ENCODE results near the gene SYTL5. TPM values are rescaled to one million over a fixed set of nuclear protein-coding genes. Genes with fewer than 3 reads are reported as not detected.
A peak's percentile ranks its signal among the peaks of the same experiment; 100 is the strongest.

SYTL5 gene
- total RNA-seq, 1 experiment from 2014 or later, result 0.04 TPM

DNA sequence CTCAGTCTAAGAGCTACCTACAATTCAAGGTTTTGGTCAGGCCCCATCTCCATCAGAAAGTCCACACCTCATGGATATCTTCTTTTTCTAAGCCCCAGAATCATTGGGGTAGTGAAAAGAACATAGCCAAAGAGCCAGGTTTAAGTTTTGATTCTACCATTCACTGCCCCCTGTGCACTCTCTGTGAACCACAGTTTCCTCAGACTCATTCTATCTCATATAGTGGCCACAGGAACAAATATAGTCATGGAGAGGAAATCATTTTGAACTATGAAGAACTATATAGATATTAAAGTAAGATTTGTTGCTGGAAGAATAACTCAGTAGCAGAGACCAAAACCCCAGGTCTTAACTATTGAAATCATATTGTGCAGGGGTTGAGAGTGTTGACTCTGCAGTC lies 3.3 kb downstream of the SYTL5 start:
- H3K9me2 ChIP-seq (replicated peaks; ENCODE audit: low read length), result no peaks in the 10 kb centered on the region
- BruUV-seq (replicated peaks), result no TSS peak
- intact Hi-C loops (cut with micrococcal nuclease), result loop anchor here (2.0 kb wide), 2 partner anchors 51 to 157 kb away; no protein-coding TSS in a partner anchor
- H3F3A ChIP-seq (ENCODE audit: low read length, unreplicated experiment), result no peaks in the 10 kb centered on the region
- TF ChIP-seq EZH2phosphoT487 (IDR thresholded peaks at IDR 0.05; ENCODE audit: borderline replicate concordance, low read length) (no peak), CTCF (conservative IDR thresholded peaks at IDR 0.05; ENCODE audit: low read depth, low read length) (no peak), EZH2 (IDR thresholded peaks at IDR 0.05; ENCODE audit: low read length, unreplicated experiment) (no peak)
- DNase-seq, result no peak
- no peaks in the 10 kb centered on the region for H3K36me3 ChIP-seq (ENCODE audit: low read depth, low read length)
- H3K4me1 ChIP-seq (ENCODE audit: insufficient read depth, low read length), result peaks cover 48% of the 10 kb centered on the region
- no peak overlapping the region for H3K9ac ChIP-seq (ENCODE audit: low read length)
- no peaks in the 10 kb centered on the region for H3K9me3 ChIP-seq (ENCODE audit: low read length)
- H3K4me2 ChIP-seq (ENCODE audit: low read length), result 0 out of 2 replicates have a peak overlapping the region, but pooled peaks have one; percentile 33
- no peak overlapping the region for H3K27ac ChIP-seq (ENCODE audit: low read length)
- H3K4me3 ChIP-seq (ENCODE audit: low read length), result no peak overlapping the region
- H3K79me2 ChIP-seq (ENCODE audit: low read length), result no peaks in the 10 kb centered on the region
- ChIA-PET CTCF (no interaction called here), POLR2A (ENCODE audit: unreplicated experiment) (no interaction called here)
- no peaks in the 10 kb centered on the region for H3K27me3 ChIP-seq (ENCODE audit: low read length)
- no peak overlapping the region for H2AFZ ChIP-seq (ENCODE audit: low read length)
- ATAC-seq, result no peak
- H4K20me1 ChIP-seq (ENCODE audit: low read length), result no peaks in the 10 kb centered on the region

DNA sequence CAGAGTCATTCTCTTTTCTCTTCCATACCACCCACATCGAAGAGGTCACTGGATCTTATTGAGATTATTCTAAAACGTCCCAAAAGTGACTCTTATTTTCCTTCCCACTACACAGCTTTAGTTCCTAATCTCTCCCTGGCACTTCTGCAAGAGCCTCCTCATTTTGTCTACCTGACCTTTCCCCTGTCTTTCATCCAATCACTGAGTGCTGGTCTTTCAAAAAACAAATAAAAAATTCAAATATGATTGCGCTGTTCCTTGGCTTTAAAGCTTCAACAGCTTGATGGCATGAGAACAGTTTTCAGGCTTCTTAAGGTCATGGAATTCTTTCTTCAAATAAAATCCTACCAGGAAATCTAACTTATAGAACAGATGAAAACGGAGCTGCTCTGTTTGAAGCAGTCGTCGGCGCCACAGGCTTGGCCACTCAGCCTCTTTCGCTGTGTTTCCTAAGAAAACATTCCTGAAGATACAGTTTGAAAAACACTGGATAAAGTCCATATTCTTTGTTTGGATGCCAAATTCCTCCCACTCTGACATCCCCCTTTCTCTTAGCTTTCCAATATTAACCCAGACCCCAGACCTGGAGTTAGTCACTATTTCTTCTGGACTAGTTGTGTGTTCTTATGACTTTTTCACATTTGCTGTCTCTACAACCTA lies 12.5 kb downstream of the SYTL5 start:
- Histone ChIP-seq H3K36me3 (ENCODE audit: low read depth, low read length) (no peaks in the 10 kb centered on the region), H3K27ac (ENCODE audit: low read length) (no peak overlapping the region), H3K4me1 (ENCODE audit: insufficient read depth, low read length) (no peaks in the 10 kb centered on the region), H3F3A (ENCODE audit: low read length, unreplicated experiment) (no peaks in the 10 kb centered on the region), H3K4me2 (ENCODE audit: low read length) (no peak overlapping the region), H3K79me2 (ENCODE audit: low read length) (no peaks in the 10 kb centered on the region), H3K27me3 (ENCODE audit: low read length) (no peaks in the 10 kb centered on the region), H3K9ac (ENCODE audit: low read length) (no peak overlapping the region), H4K20me1 (ENCODE audit: low read length) (no peaks in the 10 kb centered on the region), H3K4me3 (ENCODE audit: low read length) (no peak overlapping the region), H3K9me2 (replicated peaks; ENCODE audit: low read length) (no peaks in the 10 kb centered on the region), H2AFZ (ENCODE audit: low read length) (no peak overlapping the region), H3K9me3 (ENCODE audit: low read length) (no peaks in the 10 kb centered on the region)
- no peak for ATAC-seq
- intact Hi-C loops (cut with micrococcal nuclease), result no loop called here
- no peak for DNase-seq
- ChIA-PET POLR2A (ENCODE audit: unreplicated experiment) (no interaction called here), CTCF (no interaction called here)
- TF ChIP-seq EZH2 (IDR thresholded peaks at IDR 0.05; ENCODE audit: low read length, unreplicated experiment) (no peak), CTCF (conservative IDR thresholded peaks at IDR 0.05; ENCODE audit: low read depth, low read length) (no peak), EZH2phosphoT487 (IDR thresholded peaks at IDR 0.05; ENCODE audit: borderline replicate concordance, low read length) (no peak)
- BruUV-seq (replicated peaks), result no TSS peak

- no peaks in the 10 kb centered on the region for H3K9me2 ChIP-seq (replicated peaks; ENCODE audit: low read length)
- no peak overlapping the region for H2AFZ ChIP-seq (ENCODE audit: low read length)
- H3K4me1 ChIP-seq (ENCODE audit: insufficient read depth, low read length), result no peaks in the 10 kb centered on the region
- no peaks in the 10 kb centered on the region for H3K36me3 ChIP-seq (ENCODE audit: low read depth, low read length)
- H3K4me3 ChIP-seq (ENCODE audit: low read length), result no peak overlapping the region
- TF ChIP-seq EZH2phosphoT487 (IDR thresholded peaks at IDR 0.05; ENCODE audit: borderline replicate concordance, low read length) (no peak), EZH2 (IDR thresholded peaks at IDR 0.05; ENCODE audit: low read length, unreplicated experiment) (no peak), CTCF (conservative IDR thresholded peaks at IDR 0.05; ENCODE audit: low read depth, low read length) (no peak)
- H3K9me3 ChIP-seq (ENCODE audit: low read length), result no peaks in the 10 kb centered on the region
- ChIA-PET CTCF (no interaction called here), POLR2A (ENCODE audit: unreplicated experiment) (no interaction called here)
- no peaks in the 10 kb centered on the region for H3F3A ChIP-seq (ENCODE audit: low read length, unreplicated experiment)
- ATAC-seq (no peak), DNase-seq (no peak)
- H4K20me1 ChIP-seq (ENCODE audit: low read length), result no peaks in the 10 kb centered on the region
- intact Hi-C loops (cut with micrococcal nuclease), result no loop called here
- H3K79me2 ChIP-seq (ENCODE audit: low read length), result no peaks in the 10 kb centered on the region
- no peak overlapping the region for H3K27ac ChIP-seq (ENCODE audit: low read length)
- no TSS peak for BruUV-seq (replicated peaks)
- no peak overlapping the region for H3K4me2 ChIP-seq (ENCODE audit: low read length)
- no peaks in the 10 kb centered on the region for H3K27me3 ChIP-seq (ENCODE audit: low read length)
- H3K9ac ChIP-seq (ENCODE audit: low read length), result no peak overlapping the region
Observed at GRCh38 chrX:38028300-38028699, 21.9 kb downstream of the SYTL5 start.
